ENCODE results near the gene GRM8.

GRM8 gene

DNA sequence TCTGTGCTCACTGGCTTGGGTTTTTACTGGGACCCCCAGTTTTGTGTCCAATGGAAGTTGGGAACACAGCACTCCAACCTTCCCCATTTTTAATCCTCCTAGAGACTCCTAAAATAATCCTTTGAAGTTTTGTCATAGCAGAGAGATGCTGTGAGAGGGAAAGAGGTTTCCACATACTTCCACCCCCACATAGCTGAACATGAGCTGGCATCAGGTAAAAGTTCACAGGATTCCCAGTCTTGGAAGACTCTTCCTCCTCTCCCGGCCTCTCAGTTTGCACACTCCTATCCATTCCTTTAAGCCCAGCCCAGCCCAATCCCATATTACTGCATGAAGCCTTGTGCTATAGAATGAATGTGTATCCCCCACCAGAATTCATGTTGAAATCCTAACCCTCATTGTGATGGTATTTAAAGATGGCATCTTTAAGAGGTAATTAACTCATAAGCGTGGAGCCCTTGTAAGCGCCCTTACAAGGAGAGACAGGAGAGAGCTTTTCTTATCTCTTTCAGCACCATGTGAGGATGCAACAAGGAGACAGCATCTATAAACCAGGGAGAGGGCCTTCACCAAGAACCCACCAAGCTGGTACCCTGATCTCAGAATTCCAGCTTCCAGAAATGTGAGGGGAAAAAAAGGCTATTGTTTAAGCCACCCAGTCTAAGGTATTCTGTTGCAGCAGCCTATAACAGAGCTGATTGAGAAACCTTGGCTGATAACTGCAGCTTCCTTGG lies 22.4 kb downstream of the GRM8 start:
- DNase-seq (ENCODE audit: low read depth), result no peak

DNA sequence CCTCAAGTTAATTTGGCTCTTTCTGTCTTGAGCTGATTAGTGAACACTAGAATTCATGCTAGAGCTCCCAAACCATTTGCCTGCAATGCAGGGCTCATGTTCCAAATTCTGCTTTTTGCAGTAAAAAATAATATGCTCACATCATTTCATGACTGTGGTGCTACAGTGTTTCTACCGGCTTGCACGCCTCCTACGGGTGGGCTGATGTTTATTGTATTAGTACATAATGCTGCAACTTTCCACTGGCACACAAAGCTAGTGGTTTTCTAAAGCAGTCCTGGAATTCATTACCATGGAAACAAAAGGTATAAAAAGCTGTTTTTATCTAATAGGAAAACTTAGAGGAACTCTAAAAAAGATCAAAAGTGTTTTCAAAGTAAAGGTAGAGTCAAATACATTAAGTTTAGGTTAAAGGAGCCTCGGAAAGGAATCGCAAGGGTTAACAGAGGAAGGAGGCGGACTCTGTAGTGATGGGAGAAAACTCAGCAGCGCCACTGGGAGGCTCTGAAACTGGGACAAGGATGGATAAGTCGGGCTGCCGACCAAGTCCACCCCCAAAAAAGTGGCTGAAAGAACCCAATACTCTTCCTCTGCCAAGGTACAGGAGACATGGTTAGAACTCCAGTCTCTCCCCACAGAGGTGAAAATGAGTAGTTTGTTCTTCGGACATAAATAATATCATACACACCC lies 25.9 kb downstream of the GRM8 start:
- no peak for DNase-seq (ENCODE audit: low read depth)

DNA sequence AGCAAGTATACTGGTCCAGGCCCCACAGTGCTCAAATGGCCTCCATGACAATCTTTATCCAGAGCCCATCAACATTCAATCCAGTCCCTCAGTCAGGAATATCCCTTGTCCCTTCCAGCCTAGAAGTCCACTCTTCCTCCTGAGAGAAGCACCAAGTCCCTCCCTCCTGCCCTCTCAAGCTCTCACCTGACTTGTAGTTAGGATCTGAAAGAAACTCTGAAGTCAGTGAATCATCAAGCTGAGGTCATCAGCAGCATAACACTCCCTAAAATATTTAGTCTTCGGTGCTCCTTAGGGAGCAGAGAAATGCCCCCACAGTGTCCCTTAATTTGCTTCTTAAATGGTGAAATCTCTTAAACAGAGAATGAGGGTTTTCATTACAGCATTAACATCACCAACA lies 31.0 kb downstream of the GRM8 start:
- no peak for DNase-seq (ENCODE audit: low read depth)

DNA sequence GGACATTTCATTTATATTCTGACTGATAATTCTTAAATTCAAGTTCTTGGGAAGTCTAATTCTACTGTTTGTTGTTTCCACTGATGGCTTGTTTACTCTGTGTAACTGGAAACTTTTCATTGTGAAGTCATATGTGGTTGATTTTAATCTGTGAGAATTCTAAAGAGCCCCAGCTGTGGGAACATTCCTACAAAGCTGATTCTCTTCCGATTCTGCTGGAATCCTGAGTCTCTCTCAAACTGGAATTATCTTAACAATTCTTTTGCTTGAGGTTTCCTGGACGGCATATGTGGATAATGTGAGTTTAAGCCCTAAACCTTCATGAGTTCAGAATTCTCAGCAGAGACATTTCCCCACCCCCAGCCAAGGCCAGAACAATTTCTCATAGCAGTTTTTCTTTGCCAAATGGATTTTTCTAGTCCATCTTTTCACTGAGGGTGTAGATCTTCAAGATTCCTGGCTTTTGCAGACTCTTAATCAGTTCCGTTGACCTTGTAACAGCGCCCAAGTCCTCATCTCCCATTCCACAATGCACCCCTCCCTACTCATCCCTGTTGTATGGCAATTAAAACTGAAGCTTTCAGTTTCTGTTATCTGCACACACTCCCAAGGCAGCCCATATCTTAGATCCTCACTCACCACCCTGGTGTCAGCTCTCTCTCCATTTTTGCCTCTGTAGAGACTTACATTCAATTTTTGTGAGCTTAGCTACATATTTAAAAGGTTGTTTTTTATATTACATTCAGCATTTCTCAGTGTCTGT lies 37.6 kb downstream of the GRM8 start:
- no peak for DNase-seq (ENCODE audit: low read depth)

DNA sequence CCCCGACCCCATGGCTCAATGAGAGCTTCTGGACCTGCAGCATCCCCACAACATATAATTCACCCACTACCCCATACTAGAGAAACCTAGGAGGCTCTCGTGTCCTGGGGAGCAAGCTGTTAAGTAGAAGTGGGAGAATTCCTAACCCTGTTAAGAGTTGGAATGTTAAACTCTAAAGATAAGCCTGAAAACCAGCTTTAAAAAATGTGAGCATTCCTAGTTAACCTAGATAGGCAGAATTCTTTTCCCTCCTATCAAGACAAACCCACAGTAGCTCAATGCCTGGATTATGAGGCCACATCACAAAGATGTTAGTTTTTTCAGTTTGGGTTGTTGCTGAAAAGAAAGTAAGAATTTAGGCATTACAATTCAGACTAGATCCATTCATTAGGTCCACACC lies 42.9 kb downstream of the GRM8 start:
- no peak for DNase-seq (ENCODE audit: low read depth)

DNA sequence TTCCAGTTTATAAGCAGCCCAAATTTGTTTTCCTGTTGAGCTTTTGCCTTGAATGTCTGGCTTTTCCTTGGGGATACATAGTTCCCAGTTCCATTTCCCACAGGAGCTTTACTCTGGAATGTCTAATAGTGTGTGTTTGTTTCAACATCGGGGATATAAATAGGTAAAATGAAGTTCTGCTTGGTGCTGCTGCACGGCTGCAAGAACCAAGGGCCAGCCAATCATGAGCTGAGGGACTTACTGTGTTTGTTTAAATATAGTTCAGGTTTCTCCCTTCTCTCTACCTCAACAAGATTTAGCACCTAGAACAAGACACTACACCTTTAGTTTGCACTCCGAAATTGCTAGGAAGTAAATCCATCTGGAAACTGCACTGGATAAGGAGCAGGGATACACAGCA lies 43.9 kb downstream of the GRM8 start:
- DNase-seq (ENCODE audit: low read depth), result no peak

DNA sequence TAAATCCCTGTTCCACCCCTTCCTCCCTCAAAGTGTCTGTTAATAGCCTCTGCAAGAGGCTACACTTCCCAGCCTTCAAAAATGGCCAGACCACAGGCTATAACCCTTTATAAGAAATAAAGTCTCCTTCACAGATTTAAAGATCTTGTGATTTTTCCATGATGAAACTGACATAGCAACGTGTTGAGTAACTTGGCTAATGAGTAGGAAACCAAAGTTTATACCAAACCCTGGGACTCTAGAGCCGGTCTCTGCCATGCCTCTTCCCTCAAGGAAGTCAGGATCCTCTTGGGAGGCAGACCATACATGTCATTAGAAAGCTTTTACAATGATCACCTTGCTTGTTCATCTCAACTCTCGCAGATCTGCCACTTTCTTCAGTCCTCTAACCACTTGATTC lies 44.4 kb downstream of the GRM8 start:
- no peak for DNase-seq (ENCODE audit: low read depth)

DNA sequence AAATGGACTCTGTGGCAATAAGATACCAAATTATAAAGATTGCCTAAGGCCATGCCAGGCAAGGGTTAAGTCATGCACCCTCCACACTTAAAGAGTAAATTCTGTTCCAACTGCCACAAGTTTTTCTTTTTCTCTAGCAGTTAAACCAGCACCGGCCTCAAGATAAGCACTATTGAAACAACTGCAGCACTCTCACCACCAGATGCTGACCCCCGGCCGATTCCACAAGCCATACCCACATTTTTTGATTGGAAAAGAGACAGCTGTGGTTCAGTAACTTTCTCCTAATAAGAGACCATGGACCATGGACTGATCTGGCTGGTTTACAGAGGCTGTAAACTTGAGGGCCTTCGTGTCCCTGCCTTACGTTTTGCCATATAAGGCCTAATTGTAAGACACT lies 44.9 kb downstream of the GRM8 start:
- DNase-seq (ENCODE audit: low read depth), result no peak

DNA sequence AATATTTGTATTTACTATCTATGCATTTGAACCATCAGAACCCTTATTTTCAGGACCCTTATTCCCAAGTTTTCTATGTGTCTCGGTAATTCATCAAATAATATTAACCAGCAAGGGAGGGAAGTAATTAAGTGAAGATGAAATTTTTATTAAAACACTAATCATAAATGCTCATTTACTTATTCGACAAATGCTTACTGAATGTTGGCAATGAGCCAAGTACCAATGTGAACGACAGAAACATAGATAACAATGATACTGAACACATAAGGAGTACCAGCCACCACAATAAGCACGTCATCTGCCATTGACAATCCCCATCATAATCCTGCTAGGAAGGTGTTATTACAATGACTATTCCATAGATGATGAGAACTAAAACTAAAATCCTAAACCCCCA lies 45.5 kb downstream of the GRM8 start:
- no peak for DNase-seq (ENCODE audit: low read depth)

DNA sequence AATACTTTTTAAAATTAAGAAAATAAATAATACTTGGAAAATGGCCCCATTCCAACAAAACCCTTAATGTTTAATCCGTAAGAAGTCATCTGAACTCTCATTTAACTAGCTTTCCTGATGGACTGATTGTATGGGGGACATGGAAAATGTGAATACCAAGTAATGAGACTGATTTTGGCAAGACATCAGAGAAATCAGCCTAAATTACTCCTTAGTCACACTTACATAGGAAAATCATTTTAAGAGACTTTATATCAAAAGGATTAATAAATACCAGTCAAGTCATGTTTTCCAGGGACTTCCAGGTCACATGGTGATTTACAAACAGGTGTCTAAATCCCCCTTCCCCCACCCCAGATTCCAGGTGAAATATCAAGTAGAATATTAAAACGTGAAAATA lies 58.2 kb downstream of the GRM8 start:
- DNase-seq (ENCODE audit: low read depth), result no peak

DNA sequence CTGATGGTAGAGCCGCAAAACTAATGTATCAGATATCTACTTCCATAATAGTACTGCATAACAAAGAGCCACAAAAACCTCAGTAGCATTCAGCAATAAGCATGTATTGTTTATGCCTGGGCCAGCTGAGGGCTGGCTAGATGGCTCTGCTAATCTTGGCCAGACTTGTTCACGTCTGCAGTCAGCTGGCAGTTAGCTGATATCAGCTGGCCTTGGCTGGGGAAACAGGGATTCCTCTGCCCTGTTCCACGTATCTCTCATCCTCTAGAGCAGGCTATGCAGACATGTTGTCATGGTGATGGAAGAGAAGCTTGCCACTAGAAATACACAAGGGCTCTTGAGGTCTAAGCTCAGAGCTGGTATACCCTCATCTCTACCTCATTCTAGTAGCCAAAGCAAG lies 62.9 kb downstream of the GRM8 start:
- no peak for DNase-seq (ENCODE audit: low read depth)

DNA sequence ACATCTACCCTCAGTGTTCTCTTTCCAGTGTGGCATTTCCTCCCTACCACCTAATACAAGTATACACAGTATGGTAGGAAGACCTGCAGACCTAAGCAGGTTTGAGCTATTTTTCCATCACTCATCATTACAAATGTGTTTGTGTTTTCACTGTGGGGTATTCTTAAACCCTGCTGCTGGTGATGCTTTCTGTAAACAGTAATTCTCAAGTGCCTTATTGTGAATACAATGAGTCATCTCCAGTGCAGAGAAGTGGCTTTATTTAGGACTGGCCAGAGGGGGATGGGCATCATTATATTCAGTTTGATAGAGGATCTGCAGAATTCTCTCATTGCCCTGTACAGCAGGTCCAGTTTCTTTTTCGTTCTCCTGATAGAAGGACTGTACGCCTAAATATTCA lies 63.7 kb downstream of the GRM8 start:
- no peak for DNase-seq (ENCODE audit: low read depth)

DNA sequence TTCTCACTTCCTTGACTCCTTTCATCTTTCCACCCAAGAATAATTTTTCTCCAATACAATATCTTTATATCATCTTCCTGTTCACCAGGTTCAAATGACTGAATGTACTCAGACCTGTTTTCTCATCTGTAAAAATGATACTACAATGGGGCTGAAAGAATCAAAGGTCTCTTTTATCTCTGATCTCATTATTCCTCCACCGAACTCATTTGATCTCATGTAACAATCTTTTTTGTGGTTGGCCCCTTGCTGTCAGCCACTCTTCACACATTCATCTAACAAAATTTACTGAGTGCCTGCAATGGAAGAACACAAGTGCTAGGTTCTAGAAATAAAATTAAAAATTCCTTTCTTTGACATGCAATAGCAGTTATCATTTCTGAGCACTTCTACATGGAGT lies 65.0 kb downstream of the GRM8 start:
- DNase-seq (ENCODE audit: low read depth), result no peak

DNA sequence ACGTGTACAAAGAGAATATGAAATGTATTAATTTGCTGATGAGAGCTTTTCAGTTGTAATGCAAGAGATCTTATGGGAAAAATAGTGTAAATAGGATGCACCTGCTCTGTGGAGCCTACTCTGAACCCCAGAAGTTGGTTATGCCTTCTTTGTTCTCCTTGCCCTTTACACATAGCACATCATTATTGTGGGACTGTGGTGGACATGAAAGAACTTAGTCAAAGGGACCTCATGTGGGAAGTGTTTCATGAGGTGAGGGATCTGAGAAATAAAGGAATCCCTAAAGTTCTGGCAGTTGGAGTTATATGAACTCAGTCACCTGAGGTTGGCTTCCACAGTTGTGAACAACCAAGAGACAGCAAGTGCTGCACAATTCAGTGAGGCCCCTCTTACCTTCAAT lies 66.1 kb downstream of the GRM8 start:
- no peak for DNase-seq (ENCODE audit: low read depth)

DNA sequence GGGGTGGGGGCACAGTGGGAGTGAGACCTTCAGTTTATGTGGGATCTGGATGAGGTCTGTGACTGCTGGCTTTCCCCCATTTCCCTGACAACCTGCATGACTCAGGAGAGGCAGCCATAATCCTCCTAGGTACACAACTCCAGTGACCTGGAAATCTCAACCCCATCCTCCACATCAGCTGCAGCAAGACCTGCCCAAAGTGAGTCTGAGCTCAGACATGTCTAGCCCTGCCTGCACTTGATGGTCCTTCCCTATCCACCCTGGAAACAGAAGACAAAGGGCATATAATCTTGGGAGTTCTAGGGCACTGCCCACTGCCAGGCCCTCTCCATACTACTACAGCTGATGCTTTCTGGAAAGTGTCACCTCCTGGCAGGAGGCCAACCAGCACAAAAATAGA lies 75.6 kb downstream of the GRM8 start:
- no peak for DNase-seq (ENCODE audit: low read depth)

DNA sequence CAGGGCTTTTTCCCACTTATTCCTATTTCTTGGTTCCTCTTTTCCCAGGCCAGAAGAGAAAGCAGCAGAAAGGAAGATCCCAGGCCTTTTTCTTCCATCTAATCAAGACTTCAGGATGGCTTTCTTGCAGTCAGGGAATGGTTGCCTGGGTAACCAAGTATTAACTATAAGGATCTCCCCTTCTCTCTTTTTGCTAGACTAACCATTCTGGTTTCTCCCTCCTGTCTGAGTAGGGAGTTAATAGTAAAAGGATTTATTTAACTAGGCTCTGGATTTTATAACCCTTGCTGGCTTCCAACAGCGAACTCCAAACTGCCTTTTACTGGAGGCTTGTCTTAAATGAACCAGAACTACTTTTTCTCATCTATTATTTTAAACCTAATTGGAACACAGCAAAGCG lies 90.4 kb downstream of the GRM8 start:
- DNase-seq (ENCODE audit: low read depth), result no peak

DNA sequence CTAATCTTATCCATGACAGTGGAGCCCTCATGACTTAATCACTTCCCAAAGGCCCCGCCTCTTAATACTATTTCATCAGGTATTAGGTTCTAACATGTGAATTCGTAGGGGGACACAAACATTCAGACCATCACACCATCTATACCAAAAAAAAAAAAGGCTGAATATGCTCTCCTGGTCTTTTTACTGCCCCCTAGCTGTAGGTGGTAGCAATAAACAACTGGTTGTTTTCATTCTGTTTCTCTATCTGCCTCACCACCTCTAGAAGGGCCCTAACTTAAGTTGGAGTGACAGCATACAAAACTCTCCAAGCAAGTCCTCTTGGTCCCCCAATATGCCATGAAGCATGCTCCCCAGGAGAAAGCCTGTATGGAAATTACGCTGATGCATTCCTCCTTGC lies 94.1 kb downstream of the GRM8 start:
- DNase-seq (ENCODE audit: low read depth), result no peak

DNA sequence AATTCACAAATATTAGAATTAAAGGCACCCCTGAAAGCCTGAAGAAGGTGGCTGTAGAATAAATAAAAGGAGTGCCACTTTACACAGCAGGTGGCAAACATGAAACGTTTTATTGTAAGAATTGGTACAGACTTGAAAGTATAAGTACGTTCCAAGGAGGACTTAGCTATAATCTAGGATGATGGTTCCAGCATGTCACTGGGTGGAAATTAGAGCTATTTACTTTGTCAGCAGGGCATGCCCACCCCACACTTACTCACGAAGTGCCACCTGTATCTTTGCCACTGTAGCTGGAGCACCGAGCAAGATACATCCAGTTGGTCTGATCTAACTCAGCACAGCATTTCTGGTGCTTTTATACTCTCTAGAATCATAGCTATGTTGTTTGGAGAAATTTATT lies 97.8 kb downstream of the GRM8 start:
- no peak for DNase-seq (ENCODE audit: low read depth)

DNA sequence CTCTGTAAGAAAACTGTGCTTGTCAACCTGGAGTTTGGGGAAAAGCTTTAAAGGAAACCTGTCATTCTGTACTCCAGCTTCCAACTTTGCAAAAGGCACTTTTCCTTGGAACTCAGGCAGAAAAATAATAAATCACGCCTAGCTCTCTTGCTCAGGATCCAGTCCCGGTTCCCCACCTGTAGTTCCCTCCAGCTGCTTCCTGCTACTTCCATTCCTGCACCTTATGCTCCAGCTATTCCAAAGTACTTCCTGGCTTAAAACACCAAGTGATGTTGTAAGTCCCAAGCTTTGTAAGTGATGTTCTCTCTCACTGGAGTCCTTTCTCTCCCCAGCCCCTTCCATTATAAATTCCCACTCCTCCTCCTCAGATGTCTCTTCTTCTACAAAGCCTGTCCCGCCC lies 98.6 kb downstream of the GRM8 start:
- DNase-seq (ENCODE audit: low read depth), result no peak

DNA sequence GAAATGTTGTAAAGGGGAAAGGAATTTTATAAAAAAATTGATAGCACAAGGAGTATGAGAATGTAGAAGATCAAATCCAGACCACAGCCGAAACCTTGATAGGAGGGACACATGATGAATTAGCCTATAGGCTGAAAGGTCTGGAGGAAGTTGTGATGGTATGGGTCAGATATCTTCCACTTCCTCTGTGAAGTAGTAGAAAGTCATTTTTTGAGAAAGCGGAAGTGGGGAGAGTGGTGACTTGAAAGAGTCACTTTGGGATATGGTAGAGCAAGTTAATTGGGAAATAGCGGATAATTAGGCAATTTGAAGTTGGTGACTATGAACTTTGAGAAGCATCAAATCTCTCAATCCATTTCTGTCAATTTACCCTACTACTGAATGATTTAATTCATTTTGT lies 99.4 kb downstream of the GRM8 start:
- DNase-seq (ENCODE audit: low read depth), result no peak

DNA sequence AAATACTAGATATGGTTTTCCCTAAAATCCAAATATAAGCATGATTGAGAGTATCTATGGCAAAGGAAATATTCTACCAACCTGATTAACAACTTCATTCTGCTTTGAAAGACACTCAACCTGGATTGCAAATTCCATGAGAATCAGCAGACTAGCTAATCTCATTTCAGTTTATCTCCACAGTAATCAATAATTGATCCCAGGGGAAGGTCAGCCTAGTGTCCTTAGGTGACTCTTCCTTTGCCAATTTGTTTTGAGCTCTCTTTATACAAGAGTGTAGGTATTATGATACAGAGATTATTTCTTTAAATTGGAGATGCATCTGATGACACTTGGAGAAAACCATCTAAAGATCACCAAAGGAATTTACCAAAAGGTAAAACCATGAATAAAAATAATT lies 100.3 kb downstream of the GRM8 start:
- no peak for DNase-seq (ENCODE audit: low read depth)

DNA sequence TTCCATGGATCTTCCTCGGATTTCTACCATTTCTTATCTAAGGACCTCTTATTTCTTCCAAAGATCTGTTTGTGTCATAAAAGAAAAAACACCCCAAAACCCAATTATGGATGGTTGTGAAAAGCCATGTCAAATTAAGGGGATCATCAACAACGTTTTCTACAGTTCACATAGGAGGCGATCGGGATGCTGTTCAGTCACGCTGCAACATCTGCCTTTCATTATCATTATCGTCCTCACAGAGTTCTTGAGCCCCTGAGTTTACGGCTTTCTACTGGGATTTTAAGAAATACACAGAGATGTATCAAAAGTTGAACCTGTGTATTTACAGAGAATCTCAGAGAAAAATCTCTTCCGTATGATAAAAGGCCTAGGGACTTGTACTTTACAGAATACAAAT lies 101.4 kb downstream of the GRM8 start:
- DNase-seq (ENCODE audit: low read depth), result no peak

DNA sequence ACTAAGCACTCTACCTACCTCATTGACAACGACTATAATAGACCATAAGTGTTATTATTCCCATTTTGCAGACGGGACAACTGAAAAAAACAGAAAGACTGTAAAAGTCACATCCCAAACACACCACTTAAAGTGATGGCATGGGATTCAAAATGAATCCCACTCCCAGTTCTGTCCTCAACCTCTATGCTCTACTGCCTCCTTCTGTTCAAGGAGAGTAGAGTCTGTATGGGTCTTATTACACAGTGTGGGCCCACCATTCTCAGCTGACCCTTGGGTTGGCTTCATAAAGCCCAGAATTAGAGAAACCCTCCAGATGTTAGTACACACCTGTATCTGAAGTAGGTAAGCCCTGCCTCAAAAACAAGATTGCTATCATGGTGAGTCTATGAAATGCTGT lies 102.2 kb downstream of the GRM8 start:
- no peak for DNase-seq (ENCODE audit: low read depth)

All from stimulated activated CD4-positive, alpha-beta T cell treated with anti-CD3 and anti-CD28 coated beads, Interleukin-2, amount 100 ng/mL, for 4 hours (primary cell).